HCT116 (cell line): ENCODE data around the gene CADPS2. TPM values are rescaled to one million over a fixed set of nuclear protein-coding genes. Genes with fewer than 3 reads are reported as not detected.

Experiments used
- ATAC-seq: fragments of 200-7000 bp; cut with Tn5 transposase; 2 replicates; pipeline ENCODE4 v1.9.1; 2020; ENCODE audit warnings: mild to moderate bottlenecking, moderate library complexity
- BruUV-seq: library from RNA; stranded (reverse); fragments of 400-500 nt; replicated peaks from 2 replicates; lab custom pipeline; 2021; lab: Mats Ljungman, UMichigan
- CTCF ChIA-PET: fragments of 300-600 bp; sonication (Branson Sonifier 250); formaldehyde crosslinking; loops from one replicate; lab custom pipeline; 2021; ENCODE audit warnings: antibody characterized with exemption; lab: Charles Lee
- POLR2A ChIA-PET: fragments of 300-600, 350-600 bp; sonication (Branson Sonifier 250); formaldehyde crosslinking; loops from one replicate; lab custom pipeline; 2021; ENCODE audit warnings: antibody characterized with exemption; lab: Charles Lee
- RAD21 ChIA-PET, 2 experiments: fragments of 300-600 bp; sonication (Branson Sonifier 250); formaldehyde crosslinking; loops; one replicate each; lab custom pipeline; 2023; ENCODE audit warnings: low total read pairs in 2 of 2; ENCODE audit not compliant: uncharacterized antibody in 2 of 2, unreplicated experiment in 2 of 2, low non-redundant PET in 1 of 2; lab: Charles Lee
- DNase-seq: peaks from one replicate; pipeline ENCODE4 v3.0.0-alpha.2; 2010; ENCODE audit warnings: low read depth, low spot score
- H2AFZ ChIP-seq: fragments of 200-600 bp; shearing (Covaris generic), sonication (generic); 2 replicates; pipeline ENCODE4 v1.6.1; 2017; ENCODE audit warnings: low read depth, mixed run types, mixed read lengths, antibody characterized with exemption, low read length; ENCODE audit not compliant: poor library complexity, severe bottlenecking
- H3K27ac ChIP-seq: 2 replicates; pipeline ENCODE4 v1.5.1; 2012; ENCODE audit warnings: low read depth, low read length
- H3K27me3 ChIP-seq: fragments of 200-600 bp; sonication (generic); 2 replicates; pipeline ENCODE4 v1.6.1; 2016; ENCODE audit warnings: mixed run types, low read length, mixed read lengths; ENCODE audit not compliant: insufficient read depth
- H3K36me3 ChIP-seq, 2 experiments: fragments of 200-500 bp in 1 of 2; fragments of 200-600 bp in 1 of 2; sonication (Bioruptor generic) in 1 of 2; sonication (generic) in 1 of 2; 2 replicates each; pipeline versions ENCODE4 v1.5.1 to v1.6.1; 2014 to 2016; ENCODE audit warnings: low read length in 2 of 2, inconsistent platforms in 1 of 2, mixed read lengths in 1 of 2, mixed run types in 1 of 2; ENCODE audit not compliant: insufficient read depth in 2 of 2, control insufficient read depth in 1 of 2
- H3K4me1 ChIP-seq, 2 experiments: fragments of 200-600 bp in 1 of 2; sonication (generic) in 1 of 2; 2 replicates each; pipeline versions ENCODE4 v1.5.1 to v1.6.1; 2012 to 2017; ENCODE audit warnings: low read length in 2 of 2, inconsistent platforms in 1 of 2, mild to moderate bottlenecking in 1 of 2, mixed read lengths in 1 of 2, mixed run types in 1 of 2, moderate library complexity in 1 of 2; ENCODE audit not compliant: insufficient read depth in 2 of 2, control insufficient read depth in 1 of 2
- H3K4me2 ChIP-seq: fragments of 200-600 bp; sonication (generic); 2 replicates; pipeline ENCODE4 v1.6.1; 2017; ENCODE audit warnings: mixed run types, low read length, mixed read lengths
- H3K4me3 ChIP-seq, 2 experiments: fragments of 200-600 bp in 1 of 2; sonication (generic) in 1 of 2; replicated peaks in 1 of 2; 2 replicates each; pipeline ENCODE4 v1.5.1; 2011 to 2016; ENCODE audit warnings: low read length in 2 of 2, control low read depth in 1 of 2, low read depth in 1 of 2, mild to moderate bottlenecking in 1 of 2, mixed read lengths in 1 of 2, mixed run types in 1 of 2
- H3K79me2 ChIP-seq: fragments of 200-600 bp; sonication (generic); 2 replicates; pipeline ENCODE4 v1.6.1; 2017; ENCODE audit warnings: mild to moderate bottlenecking, mixed run types, low read length, moderate library complexity, mixed read lengths; ENCODE audit not compliant: insufficient read depth
- H3K9ac ChIP-seq: fragments of 200-600 bp; sonication (generic); 2 replicates; pipeline ENCODE4 v1.6.1; 2016; ENCODE audit warnings: low read length, mixed read lengths
- H3K9me2 ChIP-seq: fragments of 200-600 bp; sonication (generic), shearing (Covaris generic); 2 replicates; pipeline ENCODE4 v1.6.1; 2017; ENCODE audit warnings: mixed run types, mild to moderate bottlenecking, moderate library complexity; ENCODE audit not compliant: insufficient read depth
- H3K9me3 ChIP-seq, 2 experiments: fragments of 200-500 bp in 1 of 2; fragments of 200-600 bp in 1 of 2; sonication (Bioruptor generic) in 1 of 2; sonication (generic) in 1 of 2; 2 replicates each; pipeline ENCODE4 v1.6.1; 2014 to 2017; ENCODE audit warnings: low read length in 2 of 2, mixed read lengths in 2 of 2, inconsistent platforms in 1 of 2, low read depth in 1 of 2, mild to moderate bottlenecking in 1 of 2, mixed run types in 1 of 2, moderate library complexity in 1 of 2; ENCODE audit not compliant: control insufficient read depth in 1 of 2, insufficient read depth in 1 of 2
- H4K20me1 ChIP-seq: fragments of 200-600 bp; sonication (generic), shearing (Covaris generic); 2 replicates; pipeline ENCODE4 v1.6.1; 2017; ENCODE audit warnings: mixed run types, mild to moderate bottlenecking, moderate library complexity; ENCODE audit not compliant: insufficient read depth
- CBX3 ChIP-seq: IDR thresholded peaks from 2 replicates; pipeline ENCODE4 v1.6.1; 2012; ENCODE audit warnings: low read depth
- EGR1 ChIP-seq: IDR thresholded peaks from 2 replicates; pipeline ENCODE4 v1.6.1; 2012; ENCODE audit warnings: low read depth
- ELF1 ChIP-seq: IDR thresholded peaks from 2 replicates; pipeline ENCODE4 v1.6.1; 2012; ENCODE audit warnings: low read depth, borderline replicate concordance
- EZH2 ChIP-seq: fragments of 200-600 bp; sonication (generic); IDR thresholded peaks from 2 replicates; pipeline ENCODE4 v1.6.1; 2017; ENCODE audit warnings: antibody characterized with exemption, mixed run types
- EZH2phosphoT487 ChIP-seq: fragments of 200-600 bp; IDR thresholded peaks from 2 replicates; pipeline ENCODE4 v1.6.1; 2018; ENCODE audit warnings: antibody characterized with exemption, borderline replicate concordance
- FOSL1 ChIP-seq: IDR thresholded peaks from 2 replicates; pipeline ENCODE4 v1.6.1; 2012; ENCODE audit warnings: low read depth
- JUND ChIP-seq: IDR thresholded peaks from 2 replicates; pipeline ENCODE4 v1.6.1; 2012
- POLR2A ChIP-seq: IDR thresholded peaks from 2 replicates; pipeline ENCODE4 v1.7.0; 2011; ENCODE audit warnings: borderline replicate concordance; ENCODE audit not compliant: insufficient read depth, insufficient read length; ENCODE audit errors: extremely low read depth
- POLR2AphosphoS5 ChIP-seq: IDR thresholded peaks from 2 replicates; pipeline ENCODE4 v1.6.1; 2011; ENCODE audit warnings: mild to moderate bottlenecking, low read depth, low read length, moderate library complexity
- RAD21 ChIP-seq: IDR thresholded peaks from 2 replicates; pipeline ENCODE4 v1.6.1; 2012; ENCODE audit warnings: low read depth, mild to moderate bottlenecking
- SIN3A ChIP-seq: IDR thresholded peaks from 2 replicates; pipeline ENCODE4 v1.6.1; 2012; ENCODE audit warnings: low read depth
- SP1 ChIP-seq: IDR thresholded peaks from 2 replicates; pipeline ENCODE4 v1.6.1; 2012; ENCODE audit warnings: low read depth
- SRF ChIP-seq: IDR thresholded peaks from 2 replicates; pipeline ENCODE4 v1.6.1; 2012; ENCODE audit warnings: low read depth
- TCF7L2 ChIP-seq: IDR thresholded peaks from 2 replicates; pipeline ENCODE4 v1.7.0; 2011; ENCODE audit warnings: borderline replicate concordance, inconsistent platforms; ENCODE audit not compliant: insufficient read depth, insufficient read length; ENCODE audit errors: extremely low read depth
- ZFX ChIP-seq: fragments of 450-650 bp; IDR thresholded peaks from 2 replicates; pipeline ENCODE4 v1.6.1; 2017
- intact Hi-C: fragments of 100-400 bp; cut with micrococcal nuclease; formaldehyde crosslinking; loops from 2 replicates; pipeline ENCODE4 v1.10.0; 2022
- total RNA-seq: library from RNA; stranded (reverse); gene quantifications from one replicate; pipeline ENCODE4 v1.2.1, GENCODE V29; 2021; ENCODE audit not compliant: unreplicated experiment
- TF ChIP-seq, protein P1 (sequence below): IDR thresholded peaks from 2 replicates; pipeline ENCODE4 v1.6.1; 2012
- TF ChIP-seq, protein P2 (sequence below), 3 experiments: fragments of 200-600 bp in 1 of 3; sonication (generic) in 1 of 3; IDR thresholded peaks in 2 of 3; conservative IDR thresholded peaks in 1 of 3; 2 replicates each; pipeline ENCODE4 v1.5.1; 2012 to 2017; ENCODE audit warnings: low read depth in 2 of 3, low read length in 2 of 3, antibody characterized with exemption in 1 of 3, borderline replicate concordance in 1 of 3, control low read depth in 1 of 3, mild to moderate bottlenecking in 1 of 3, mixed read lengths in 1 of 3, mixed run types in 1 of 3, moderate library complexity in 1 of 3; ENCODE audit not compliant: insufficient read depth in 1 of 3
- TF ChIP-seq, protein P3 (sequence below): IDR thresholded peaks from 2 replicates; pipeline ENCODE4 v1.6.1; 2011; ENCODE audit warnings: mild to moderate bottlenecking, low read length, moderate library complexity; ENCODE audit not compliant: insufficient replicate concordance; ENCODE audit errors: extremely low read depth
- TF ChIP-seq, protein P4 (sequence below): IDR thresholded peaks from 2 replicates; pipeline ENCODE4 v1.6.1; 2012; ENCODE audit warnings: low read depth
- TF ChIP-seq, protein P5 (sequence below): IDR thresholded peaks from 2 replicates; pipeline ENCODE4 v1.6.1; 2012

Gene CADPS2
- total RNA-seq, 1 experiment from 2014 or later: 7.5 TPM

DNA sequence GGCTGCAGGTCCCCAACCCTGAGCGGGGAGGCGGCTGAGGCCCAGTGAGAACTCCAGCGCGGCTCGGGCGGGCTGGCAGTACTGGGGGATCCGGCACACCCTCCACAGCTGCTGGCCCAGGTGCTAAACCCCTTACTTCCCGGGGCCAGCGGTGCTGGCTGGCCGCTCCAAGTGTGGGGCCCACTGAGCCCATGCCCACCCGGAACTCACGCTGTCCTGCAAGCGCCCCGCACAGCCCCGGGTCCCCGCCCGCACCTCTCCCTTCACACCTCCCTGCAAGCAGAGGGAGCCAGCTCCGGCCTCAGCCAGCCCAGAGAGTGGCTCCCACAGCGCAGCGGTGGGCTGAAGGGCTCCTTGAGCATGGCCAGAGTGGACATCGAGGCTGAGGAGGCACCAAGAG, 212.3 kb downstream of the CADPS2 start:
- Histone ChIP-seq H4K20me1 (no peaks in the 10 kb centered on the region), H3K4me3 (no peak overlapping the region), H3K9me2 (no peaks in the 10 kb centered on the region), H3K27me3 (no peaks in the 10 kb centered on the region), H3K79me2 (no peaks in the 10 kb centered on the region), H3K9me3 (no peaks in the 10 kb centered on the region), H2AFZ (no peak overlapping the region), H3K4me1 (peaks cover 7 to 8% of the 10 kb centered on the region in 2 experiments; a peak in 2 of 4 replicates), H3K36me3 (no peaks in the 10 kb centered on the region), H3K9ac (no peak overlapping the region), H3K4me2 (no peak overlapping the region), H3K27ac (no peak overlapping the region)
- ChIA-PET CTCF (no interaction called here), POLR2A (no interaction called here), RAD21 (no interaction called here)
- ATAC-seq (no peak), DNase-seq (no peak)
- BruUV-seq: no TSS peak
- TF ChIP-seq RAD21 (no peak), EZH2phosphoT487 (no peak), SP1 (no peak), ZFX (no peak), CBX3 (no peak), TCF7L2 (no peak), ELF1 (no peak), SIN3A (no peak), POLR2A (no peak), SRF (no peak), JUND (no peak), POLR2AphosphoS5 (no peak), EGR1 (no peak), FOSL1 (no peak), EZH2 (no peak)
- TF ChIP-seq, protein P1, sequence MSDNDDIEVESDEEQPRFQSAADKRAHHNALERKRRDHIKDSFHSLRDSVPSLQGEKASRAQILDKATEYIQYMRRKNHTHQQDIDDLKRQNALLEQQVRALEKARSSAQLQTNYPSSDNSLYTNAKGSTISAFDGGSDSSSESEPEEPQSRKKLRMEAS: no peak
- TF ChIP-seq, protein P2, sequence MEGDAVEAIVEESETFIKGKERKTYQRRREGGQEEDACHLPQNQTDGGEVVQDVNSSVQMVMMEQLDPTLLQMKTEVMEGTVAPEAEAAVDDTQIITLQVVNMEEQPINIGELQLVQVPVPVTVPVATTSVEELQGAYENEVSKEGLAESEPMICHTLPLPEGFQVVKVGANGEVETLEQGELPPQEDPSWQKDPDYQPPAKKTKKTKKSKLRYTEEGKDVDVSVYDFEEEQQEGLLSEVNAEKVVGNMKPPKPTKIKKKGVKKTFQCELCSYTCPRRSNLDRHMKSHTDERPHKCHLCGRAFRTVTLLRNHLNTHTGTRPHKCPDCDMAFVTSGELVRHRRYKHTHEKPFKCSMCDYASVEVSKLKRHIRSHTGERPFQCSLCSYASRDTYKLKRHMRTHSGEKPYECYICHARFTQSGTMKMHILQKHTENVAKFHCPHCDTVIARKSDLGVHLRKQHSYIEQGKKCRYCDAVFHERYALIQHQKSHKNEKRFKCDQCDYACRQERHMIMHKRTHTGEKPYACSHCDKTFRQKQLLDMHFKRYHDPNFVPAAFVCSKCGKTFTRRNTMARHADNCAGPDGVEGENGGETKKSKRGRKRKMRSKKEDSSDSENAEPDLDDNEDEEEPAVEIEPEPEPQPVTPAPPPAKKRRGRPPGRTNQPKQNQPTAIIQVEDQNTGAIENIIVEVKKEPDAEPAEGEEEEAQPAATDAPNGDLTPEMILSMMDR (IDR thresholded peaks at IDR 0.05 in 2 of 3, conservative IDR thresholded peaks at IDR 0.05 in 1 of 3; ENCODE audit: borderline replicate concordance in 1 of 3, insufficient read depth in 1 of 3, low read depth in 2 of 3, low read length in 2 of 3): no peak
- TF ChIP-seq, protein P3, sequence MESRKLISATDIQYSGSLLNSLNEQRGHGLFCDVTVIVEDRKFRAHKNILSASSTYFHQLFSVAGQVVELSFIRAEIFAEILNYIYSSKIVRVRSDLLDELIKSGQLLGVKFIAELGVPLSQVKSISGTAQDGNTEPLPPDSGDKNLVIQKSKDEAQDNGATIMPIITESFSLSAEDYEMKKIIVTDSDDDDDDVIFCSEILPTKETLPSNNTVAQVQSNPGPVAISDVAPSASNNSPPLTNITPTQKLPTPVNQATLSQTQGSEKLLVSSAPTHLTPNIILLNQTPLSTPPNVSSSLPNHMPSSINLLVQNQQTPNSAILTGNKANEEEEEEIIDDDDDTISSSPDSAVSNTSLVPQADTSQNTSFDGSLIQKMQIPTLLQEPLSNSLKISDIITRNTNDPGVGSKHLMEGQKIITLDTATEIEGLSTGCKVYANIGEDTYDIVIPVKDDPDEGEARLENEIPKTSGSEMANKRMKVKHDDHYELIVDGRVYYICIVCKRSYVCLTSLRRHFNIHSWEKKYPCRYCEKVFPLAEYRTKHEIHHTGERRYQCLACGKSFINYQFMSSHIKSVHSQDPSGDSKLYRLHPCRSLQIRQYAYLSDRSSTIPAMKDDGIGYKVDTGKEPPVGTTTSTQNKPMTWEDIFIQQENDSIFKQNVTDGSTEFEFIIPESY: no peak
- TF ChIP-seq, protein P4, sequence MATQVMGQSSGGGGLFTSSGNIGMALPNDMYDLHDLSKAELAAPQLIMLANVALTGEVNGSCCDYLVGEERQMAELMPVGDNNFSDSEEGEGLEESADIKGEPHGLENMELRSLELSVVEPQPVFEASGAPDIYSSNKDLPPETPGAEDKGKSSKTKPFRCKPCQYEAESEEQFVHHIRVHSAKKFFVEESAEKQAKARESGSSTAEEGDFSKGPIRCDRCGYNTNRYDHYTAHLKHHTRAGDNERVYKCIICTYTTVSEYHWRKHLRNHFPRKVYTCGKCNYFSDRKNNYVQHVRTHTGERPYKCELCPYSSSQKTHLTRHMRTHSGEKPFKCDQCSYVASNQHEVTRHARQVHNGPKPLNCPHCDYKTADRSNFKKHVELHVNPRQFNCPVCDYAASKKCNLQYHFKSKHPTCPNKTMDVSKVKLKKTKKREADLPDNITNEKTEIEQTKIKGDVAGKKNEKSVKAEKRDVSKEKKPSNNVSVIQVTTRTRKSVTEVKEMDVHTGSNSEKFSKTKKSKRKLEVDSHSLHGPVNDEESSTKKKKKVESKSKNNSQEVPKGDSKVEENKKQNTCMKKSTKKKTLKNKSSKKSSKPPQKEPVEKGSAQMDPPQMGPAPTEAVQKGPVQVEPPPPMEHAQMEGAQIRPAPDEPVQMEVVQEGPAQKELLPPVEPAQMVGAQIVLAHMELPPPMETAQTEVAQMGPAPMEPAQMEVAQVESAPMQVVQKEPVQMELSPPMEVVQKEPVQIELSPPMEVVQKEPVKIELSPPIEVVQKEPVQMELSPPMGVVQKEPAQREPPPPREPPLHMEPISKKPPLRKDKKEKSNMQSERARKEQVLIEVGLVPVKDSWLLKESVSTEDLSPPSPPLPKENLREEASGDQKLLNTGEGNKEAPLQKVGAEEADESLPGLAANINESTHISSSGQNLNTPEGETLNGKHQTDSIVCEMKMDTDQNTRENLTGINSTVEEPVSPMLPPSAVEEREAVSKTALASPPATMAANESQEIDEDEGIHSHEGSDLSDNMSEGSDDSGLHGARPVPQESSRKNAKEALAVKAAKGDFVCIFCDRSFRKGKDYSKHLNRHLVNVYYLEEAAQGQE: no peak
- TF ChIP-seq, protein P5, sequence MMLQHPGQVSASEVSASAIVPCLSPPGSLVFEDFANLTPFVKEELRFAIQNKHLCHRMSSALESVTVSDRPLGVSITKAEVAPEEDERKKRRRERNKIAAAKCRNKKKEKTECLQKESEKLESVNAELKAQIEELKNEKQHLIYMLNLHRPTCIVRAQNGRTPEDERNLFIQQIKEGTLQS: no peak
- intact Hi-C loops: no loop called here
